ENCODE measurements around the gene RFXANK. TPM values are rescaled to one million over a fixed set of nuclear protein-coding genes. Genes with fewer than 3 reads are reported as not detected.

The RFXANK gene
- polyA plus RNA-seq, 1 experiment = 53.3 TPM

DNA sequence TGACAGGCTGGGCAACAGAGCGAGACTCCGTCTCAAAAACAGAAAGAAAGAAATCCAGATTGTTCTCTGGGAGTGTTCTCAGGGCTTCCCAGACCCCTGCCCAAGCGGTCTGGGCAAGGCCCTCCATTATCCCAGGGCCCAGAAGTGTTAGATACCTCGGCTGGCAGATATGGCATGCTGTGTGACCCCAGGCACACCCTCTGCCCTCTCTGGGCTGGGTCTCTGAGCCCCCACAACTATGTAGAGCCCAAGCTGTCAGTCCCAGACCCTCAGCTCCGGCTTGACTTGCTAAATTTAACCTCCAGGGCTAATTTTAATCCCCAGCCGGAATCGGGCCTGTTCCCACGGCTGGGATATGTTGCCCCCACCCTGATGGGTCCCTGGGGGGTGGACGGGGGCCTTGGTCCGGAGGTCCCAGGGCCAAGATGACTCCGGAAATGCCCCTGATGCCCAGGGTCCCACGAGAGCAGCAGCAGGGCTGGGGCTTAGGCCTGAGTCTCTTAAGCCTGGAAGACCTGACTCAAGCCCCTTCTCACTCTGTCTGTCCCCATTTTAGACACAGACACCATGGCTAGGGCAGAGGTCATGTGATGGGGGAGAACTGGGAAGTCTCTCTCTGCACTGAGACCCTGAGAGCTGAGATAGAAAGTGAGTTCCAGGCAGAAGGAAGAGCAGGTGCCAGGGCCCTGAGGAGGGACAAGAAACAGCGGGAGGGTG, 39.2 kb upstream of the RFXANK start:
- no peak for DNase-seq (ENCODE audit: low read depth, low spot score)
- CTCF ChIA-PET = interaction anchor here (0.6 to 1.4 kb wide), 2 partner anchors 22 kb away, joined by 3 to 6 read pairs; no protein-coding TSS in a partner anchor

DNA sequence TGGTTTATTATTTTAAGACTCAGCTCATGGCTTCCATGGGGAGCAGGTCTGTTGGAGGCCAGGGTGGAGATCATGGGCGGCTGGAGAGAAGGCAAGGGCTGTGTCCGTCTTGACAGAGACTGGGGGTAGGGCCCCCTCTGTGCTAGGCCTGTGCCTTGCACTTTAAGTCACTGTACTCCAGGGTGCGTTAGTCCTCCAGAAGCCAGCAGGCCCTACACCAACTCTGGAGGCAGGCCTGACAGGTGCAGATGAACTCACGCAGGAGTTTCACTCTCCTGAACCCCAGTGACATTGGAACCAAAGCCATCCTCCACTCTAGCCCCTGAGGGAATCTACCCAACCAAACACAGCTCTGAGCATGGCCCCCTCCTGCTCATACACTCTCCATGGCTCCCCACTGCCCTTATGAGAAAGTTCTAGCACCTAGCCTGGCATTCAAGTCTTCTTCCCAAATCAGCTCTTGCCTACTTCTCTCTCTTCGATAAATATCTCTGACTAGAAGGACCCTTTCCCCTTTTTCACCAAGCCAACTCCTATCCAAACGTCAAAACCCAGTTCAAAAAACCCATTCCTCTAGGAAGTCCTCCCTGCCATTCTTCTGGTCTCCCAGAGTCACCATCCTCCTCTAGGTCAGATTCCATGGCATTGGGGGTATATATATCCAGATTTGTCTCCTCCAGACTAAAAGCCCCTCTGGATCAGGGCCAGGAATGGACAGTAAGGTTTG, 37.1 kb upstream of the RFXANK start:
- POLR2A ChIA-PET = no interaction called here
- CTCF ChIA-PET = interaction anchor here (0.5 to 7.1 kb wide), 3 partner anchors 8 to 101 kb away, joined by 3 to 56 read pairs (median 35); no protein-coding TSS in a partner anchor
- no peak for DNase-seq (ENCODE audit: low read depth, low spot score)
- no peak overlapping the region for H3K27ac ChIP-seq (ENCODE audit: low read depth, low read length)
- TF ChIP-seq, protein P1, sequence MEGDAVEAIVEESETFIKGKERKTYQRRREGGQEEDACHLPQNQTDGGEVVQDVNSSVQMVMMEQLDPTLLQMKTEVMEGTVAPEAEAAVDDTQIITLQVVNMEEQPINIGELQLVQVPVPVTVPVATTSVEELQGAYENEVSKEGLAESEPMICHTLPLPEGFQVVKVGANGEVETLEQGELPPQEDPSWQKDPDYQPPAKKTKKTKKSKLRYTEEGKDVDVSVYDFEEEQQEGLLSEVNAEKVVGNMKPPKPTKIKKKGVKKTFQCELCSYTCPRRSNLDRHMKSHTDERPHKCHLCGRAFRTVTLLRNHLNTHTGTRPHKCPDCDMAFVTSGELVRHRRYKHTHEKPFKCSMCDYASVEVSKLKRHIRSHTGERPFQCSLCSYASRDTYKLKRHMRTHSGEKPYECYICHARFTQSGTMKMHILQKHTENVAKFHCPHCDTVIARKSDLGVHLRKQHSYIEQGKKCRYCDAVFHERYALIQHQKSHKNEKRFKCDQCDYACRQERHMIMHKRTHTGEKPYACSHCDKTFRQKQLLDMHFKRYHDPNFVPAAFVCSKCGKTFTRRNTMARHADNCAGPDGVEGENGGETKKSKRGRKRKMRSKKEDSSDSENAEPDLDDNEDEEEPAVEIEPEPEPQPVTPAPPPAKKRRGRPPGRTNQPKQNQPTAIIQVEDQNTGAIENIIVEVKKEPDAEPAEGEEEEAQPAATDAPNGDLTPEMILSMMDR (IDR thresholded peaks at IDR 0.05; ENCODE audit: low read depth, low read length) = no peak
- H3K27me3 ChIP-seq (ENCODE audit: control insufficient read depth, insufficient read depth, low read length) = no peaks in the 10 kb centered on the region
- peaks cover 8% of the 10 kb centered on the region for H3K9me3 ChIP-seq (ENCODE audit: control insufficient read depth, insufficient read depth, low read length)
- H3K4me3 ChIP-seq (ENCODE audit: low read depth, low read length) = no peak overlapping the region

More for the DNA sequence above, 39.2 kb upstream of the RFXANK start:
- Histone ChIP-seq H3K27me3 (ENCODE audit: control insufficient read depth, insufficient read depth, low read length) (no peaks in the 10 kb centered on the region), H3K27ac (ENCODE audit: low read depth, low read length) (no peak overlapping the region), H3K4me3 (ENCODE audit: low read depth, low read length) (no peak overlapping the region), H3K9me3 (ENCODE audit: control insufficient read depth, insufficient read depth, low read length) (peaks cover 8% of the 10 kb centered on the region)
- TF ChIP-seq, protein P1 (IDR thresholded peaks at IDR 0.05; ENCODE audit: low read depth, low read length) = no peak
- POLR2A ChIA-PET = interaction anchor here (0.6 kb wide), 2 partner anchors 12 to 84 kb away, joined by 3 to 5 read pairs; no protein-coding TSS in a partner anchor

DNA sequence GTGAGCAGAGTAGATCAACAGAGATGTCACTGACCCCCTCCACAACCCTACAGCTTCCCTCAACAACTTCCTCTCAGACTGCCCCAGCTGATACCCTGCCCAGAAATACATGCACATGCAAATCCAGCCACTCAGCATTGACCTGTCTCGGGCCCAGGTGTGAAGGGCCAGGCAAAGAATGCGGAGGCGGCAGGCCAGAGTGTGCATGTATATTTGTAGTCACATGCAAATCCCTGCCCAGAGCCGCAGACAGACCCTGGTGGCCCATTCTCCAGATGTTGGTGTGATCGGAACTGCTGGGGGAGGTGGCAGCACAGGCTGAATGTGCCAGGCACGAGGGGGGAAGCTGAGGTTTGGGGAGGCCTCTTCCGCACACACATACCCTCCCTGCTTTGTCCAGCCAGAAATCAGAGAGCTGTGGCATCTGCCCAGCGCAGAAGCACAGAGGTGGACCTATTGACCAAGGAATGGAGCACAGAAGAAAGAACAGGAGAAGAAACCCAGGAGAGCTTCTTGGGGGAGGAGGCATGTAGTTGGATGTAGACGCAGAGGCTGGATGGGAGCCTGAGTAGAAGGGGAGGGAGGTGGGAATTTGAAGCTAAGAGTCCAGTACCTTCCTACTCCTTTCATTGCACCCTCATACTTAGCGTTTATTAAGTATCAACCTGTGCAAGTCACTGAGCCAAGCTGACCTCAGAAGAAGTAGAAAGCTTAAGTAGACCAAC, 36.4 kb upstream of the RFXANK start:
- Histone ChIP-seq H3K4me3 (ENCODE audit: low read depth, low read length) (no peak overlapping the region), H3K9me3 (ENCODE audit: control insufficient read depth, insufficient read depth, low read length) (peaks cover 8% of the 10 kb centered on the region), H3K27ac (ENCODE audit: low read depth, low read length) (no peak overlapping the region), H3K27me3 (ENCODE audit: control insufficient read depth, insufficient read depth, low read length) (no peaks in the 10 kb centered on the region)
- CTCF ChIA-PET = interaction anchor here (5.5 to 7.1 kb wide), 2 partner anchors 9 to 19 kb away, joined by 35 to 56 read pairs; no protein-coding TSS in a partner anchor
- TF ChIP-seq, protein P1 (IDR thresholded peaks at IDR 0.05; ENCODE audit: low read depth, low read length) = no peak
- POLR2A ChIA-PET = interaction anchor here (1.1 kb wide), 1 partner anchor 12 kb away, joined by 3 read pairs; no protein-coding TSS in a partner anchor
- no peak for DNase-seq (ENCODE audit: low read depth, low spot score)

DNA sequence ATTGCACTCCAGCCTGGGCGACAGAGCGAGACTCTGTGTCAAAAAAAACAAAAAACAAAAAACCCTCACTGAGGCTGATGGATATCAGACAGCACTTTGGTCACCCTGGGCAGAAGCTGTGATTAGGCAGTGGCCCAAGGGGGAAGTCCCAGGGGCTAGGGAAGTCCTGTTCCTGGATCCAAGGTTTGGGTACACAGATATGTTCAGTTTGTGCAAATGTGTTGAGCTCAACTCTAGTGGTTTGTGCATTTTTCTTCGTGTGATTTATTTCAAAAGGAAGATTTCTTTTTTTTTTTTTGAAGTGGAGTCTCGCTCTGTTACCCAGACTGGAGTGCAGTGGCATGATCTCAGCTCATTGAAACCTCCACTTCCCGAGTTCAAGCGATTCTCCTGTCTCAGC, 34.2 kb upstream of the RFXANK start:
- H3K9me3 ChIP-seq (ENCODE audit: control insufficient read depth, insufficient read depth, low read length) = peaks cover 8% of the 10 kb centered on the region
- no peaks in the 10 kb centered on the region for H3K27me3 ChIP-seq (ENCODE audit: control insufficient read depth, insufficient read depth, low read length)
- H3K27ac ChIP-seq (ENCODE audit: low read depth, low read length) = no peak overlapping the region
- POLR2A ChIA-PET = interaction anchor here (0.7 kb wide), 1 partner anchor 371 kb away, joined by 4 read pairs; no protein-coding TSS in a partner anchor
- TF ChIP-seq, protein P1 (IDR thresholded peaks at IDR 0.05; ENCODE audit: low read depth, low read length) = no peak
- H3K4me3 ChIP-seq (ENCODE audit: low read depth, low read length) = no peak overlapping the region
- CTCF ChIA-PET = interaction anchor here (5.5 to 7.1 kb wide), 2 partner anchors 11 to 17 kb away, joined by 35 to 56 read pairs; no protein-coding TSS in a partner anchor
- DNase-seq (ENCODE audit: low read depth, low spot score) = no peak
